Right renal pelvis (tissue), 4 donors: Measurements from ENCODE around the gene URM1. TPM values are rescaled to one million over a fixed set of nuclear protein-coding genes. Genes with fewer than 3 reads are reported as not detected.
"Not testable (repeated sequence)": the region's sequence is repeated elsewhere in the genome, so short reads cannot be mapped to it uniquely, and the experiment has no call there.

Experiments used
- DNase-seq, 4 donors: peaks; one replicate each; pipeline ENCODE4 v3.0.0-alpha.2; 2013; ENCODE audit warnings: low read depth in 4 of 4, low spot score in 3 of 4, missing footprints in 1 of 4
- polyA plus RNA-seq, 4 donors: library from polyadenylated mRNA; unstranded; fragments of 120-200 nt; gene quantifications; one replicate each; pipeline ENCODE4 v1.2.1, GENCODE V29; 2013; ENCODE audit not compliant: insufficient read length in 4 of 4

The URM1 gene
- polyA plus RNA-seq = 10 to 100 TPM; 52.0 to 65.8 (median 58.0) TPM

DNA sequence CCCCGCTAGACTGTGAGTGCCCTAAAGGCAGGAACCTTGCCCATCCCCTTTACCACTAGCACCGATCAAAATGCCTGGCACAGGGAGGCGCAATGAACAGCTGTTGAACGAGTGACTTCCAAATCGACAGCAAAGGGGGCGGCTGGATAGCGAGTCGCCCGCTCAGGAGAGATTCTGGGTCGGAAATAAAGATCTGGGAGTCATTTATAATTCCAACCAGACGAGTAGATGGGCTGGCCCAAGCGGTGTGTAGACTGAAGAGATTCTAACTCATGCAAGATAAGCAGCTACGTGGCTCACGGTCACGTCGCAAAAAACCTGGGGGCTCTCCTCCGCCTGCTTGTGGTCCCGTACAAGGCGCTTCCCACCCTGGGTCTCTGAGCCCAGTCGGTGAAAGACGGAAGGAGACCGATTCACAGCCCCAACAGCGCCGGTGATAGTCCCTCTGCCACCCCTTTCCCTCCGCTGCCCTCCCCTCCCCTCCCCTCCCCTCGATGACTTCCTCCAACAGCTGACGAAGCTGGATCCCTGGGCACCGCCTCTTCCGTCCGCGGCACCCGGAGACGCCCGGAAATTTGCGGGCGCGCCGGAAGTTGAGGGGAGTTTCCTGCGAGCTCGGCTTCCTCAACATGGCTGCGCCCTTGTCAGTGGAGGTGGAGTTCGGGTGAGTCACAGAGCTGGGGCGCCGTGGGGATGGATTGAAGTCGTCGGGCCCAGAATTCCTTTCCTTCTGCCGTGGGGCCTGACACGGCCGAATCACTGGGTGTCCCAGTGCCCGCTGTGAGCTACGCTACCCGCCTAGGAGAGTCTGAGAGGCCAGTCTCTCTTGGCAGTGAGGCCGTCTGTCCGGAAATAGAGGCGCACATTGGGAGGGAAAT lies at the start of gene URM1:
TSS of gene URM1 (plus strand) at position 623 of the 878 bp plus-strand sequence. CDS start at position 630, 7 bp downstream.
- DNase-seq = peak; percentile 92 to 94 (median 93)

DNA sequence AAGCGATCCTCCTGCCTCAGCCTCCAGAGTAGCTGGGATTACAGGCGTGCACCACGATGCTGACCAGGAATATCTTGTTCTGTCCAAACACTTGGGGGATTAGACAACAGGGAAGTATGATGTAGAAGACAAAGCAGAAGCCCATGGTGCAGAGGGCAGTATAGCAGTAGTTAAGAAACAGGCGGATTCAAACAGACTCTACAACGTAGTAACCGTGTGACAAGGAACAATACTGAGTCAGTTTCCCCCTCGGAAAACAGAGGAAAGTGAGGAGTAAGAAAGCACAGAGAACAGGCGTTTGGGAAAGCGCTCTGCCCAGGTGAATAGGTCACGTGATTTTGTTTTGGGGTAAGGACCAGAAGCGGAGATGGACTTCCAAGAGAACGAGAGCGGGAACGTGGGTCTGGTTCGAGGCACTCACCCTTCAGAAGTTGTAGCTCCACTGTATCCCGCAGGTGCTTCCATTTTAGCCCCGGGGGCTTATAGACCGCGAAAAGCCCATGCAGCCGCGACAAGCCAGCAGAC lies 49.2 kb upstream of the URM1 start:
- no peak for DNase-seq

DNA sequence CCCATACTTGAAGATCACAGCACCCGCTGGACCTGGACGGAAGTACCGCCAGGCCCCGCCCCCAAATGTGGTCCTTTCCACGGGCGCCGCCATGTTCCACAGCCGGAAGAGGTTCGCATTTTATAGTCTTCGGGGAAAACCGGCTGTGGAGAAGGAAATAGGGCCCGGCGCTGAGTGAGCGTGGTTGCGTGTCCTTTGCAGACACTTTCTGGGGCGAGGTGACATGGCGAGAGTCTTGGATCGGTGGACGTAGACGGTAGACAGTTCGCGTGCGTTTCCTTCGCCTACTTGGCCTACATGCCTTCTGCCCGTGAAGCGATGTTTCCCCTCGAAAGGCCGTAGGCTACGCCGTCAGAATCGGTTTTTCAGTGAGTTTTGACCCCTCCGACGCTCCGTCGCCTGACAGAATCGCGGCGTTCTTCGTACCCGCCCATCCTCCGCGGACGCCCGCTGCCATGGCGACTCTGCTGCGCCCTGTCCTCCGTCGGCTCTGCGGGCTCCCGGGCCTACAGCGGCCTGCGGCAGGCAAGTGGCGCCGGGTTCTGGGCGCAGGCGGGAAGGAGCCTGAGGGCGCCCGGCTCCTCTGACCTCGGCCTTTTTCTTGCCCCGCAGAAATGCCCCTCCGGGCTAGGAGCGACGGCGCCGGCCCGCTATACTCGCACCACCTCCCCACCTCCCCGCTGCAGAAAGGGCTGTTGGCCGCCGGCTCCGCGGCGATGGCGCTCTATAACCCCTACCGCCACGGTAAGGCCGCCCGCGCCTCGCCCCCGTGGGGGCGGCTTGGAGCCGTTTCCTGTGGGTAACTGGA lies 48.6 kb upstream of the URM1 start, which contains the start of the genes COQ4 and TRUB2:
TSS of gene COQ4 (plus strand) at position 436 of the 808 bp plus-strand sequence. CDS start at position 456, 20 bp downstream.
TSS of gene TRUB2 (minus strand) at position 44 of the 808 bp plus-strand sequence. CDS start at position 5, 39 bp downstream.
- peak; percentile 91 to 95 (median 92) for DNase-seq

DNA sequence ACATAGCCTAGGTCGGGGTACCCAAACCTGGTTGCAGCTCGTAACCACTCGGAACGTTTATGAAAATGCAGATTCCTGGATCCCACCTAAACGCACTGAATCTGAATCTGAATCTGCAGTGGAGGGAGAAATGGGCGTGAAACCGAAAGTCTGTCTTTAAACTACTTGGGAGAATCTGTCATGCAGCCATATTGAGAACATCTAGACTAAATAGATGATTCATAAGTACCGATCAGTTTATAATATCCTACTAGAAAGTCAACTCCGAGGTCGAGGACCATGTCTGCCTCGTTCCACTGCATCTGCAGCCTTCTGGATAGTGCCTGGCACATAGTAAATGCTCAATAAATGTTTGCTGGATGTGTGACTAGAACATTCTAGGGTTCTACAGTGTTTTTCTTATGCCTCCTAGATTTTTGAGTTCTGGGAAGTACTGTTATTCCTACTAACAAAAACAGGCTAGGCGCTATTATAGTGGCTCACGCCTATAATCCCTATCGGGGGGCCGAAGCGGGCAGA lies 47.9 kb upstream of the URM1 start:
- no peak for DNase-seq

DNA sequence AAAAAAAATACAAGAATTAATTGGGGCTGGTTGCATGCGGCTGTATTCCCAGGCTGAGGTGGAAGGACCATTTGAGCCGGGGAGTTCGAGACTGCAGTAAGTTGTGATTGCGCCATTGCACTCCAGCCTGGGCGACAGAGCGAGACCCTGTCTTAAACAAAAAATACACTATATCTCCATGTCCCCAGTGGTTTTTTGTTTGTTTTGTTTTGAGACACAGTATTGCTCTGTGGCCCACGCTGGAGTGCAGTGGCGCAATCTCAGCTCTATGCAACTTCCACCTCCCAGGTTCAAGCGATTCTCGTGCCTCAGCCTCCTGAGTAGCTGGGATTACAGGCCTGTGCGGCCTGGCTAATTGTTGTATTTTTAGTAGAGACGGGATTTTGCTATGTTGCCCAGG lies 47.4 kb upstream of the URM1 start:
- DNase-seq = no peak

DNA sequence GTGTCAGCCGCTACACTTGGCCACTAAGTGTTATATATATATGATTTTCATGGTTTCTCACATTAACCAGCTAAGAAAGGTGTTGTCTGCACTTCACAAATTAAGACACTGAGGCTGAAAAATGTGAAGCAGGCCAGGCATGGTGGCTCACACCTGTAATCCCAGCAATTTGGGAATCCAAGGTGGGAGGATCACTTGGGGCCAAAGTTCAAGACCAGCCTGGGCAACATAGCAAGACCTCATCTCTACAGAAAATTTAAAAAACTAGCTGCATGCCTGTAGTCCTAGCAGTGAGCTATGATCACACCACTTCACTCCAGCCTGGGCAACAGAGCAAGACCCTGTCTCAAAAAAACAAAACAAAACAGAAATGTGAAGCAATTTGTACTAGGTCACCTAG lies 46.8 kb upstream of the URM1 start:
- DNase-seq = no peak

DNA sequence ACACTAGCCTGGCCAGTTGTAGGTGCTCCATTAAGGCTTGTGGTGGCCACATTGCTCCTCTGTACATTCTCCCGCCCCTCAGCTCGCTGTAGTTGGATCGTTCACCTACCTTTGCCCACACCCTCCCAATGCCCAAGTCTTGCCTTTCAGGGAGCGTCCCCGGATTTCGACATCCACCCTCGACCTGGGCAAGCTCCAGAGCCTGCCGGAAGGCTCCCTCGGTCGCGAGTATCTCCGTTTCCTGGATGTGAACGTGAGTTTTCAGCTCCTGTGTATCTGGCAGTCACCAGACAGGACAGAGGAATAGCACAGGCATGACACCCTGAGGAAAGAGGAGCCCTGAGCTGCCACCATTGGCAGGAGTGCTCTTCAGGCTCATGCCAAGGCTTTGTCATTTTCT lies 45.5 kb upstream of the URM1 start:
- DNase-seq = no peak

DNA sequence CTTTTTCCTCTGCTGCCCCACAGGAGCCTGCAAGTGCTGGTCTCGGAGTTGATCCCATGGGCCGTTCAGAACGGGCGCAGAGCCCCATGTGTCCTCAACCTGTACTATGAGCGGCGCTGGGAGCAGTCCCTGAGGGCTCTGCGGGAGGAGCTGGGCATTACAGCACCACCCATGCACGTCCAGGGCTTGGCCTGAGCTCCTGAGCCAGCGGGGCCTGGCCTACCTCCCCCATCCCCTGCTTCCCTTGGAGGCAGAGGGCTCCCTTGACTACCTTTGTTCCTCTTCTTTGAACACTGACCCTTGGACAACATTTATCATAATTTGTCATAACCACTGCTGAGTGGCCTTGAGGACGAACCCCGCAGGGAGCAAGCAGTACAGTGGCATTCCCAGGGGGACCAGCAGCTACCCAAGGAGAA lies 37.7 kb upstream of the URM1 start:
- no peak for DNase-seq

DNA sequence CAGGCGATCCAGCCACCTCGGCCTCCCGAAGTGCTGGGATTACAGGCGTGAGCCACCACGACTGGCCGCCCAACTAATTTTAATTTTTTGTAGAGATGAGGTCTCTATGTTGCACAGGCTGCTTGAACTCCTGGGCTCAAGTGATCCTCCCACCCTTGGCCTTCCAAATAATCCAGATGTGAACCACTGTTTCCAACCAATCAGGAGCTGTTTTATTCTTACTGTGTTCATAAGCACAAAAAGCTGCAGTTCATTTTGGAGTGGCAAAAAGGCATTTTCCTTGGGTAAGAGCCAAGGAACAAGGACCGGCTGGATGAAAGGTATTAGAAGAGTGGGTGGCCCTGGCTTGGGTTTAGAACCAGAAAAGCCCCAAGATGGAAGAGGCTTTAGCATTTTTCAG lies 36.0 kb upstream of the URM1 start:
- no peak for DNase-seq

DNA sequence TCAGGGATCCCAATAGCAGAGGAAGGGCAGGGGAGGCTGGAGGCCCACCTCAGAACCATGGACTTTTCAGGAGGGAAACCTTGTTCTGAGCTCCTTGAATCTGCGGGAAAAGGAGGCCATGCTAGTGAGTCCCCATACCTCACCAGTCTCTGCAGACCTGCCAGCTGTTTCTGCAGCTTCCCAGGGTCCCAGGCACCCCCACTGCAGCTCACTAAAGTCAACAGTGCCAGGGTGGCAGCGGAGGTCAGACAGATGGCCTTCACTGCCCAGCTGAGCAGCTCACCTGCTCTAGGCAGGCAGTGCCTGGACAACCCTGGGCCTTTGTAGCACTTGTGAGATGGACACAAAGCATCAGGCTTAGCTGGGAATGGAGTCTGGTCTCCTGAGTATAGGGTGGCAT lies 35.3 kb upstream of the URM1 start:
- no peak for DNase-seq

DNA sequence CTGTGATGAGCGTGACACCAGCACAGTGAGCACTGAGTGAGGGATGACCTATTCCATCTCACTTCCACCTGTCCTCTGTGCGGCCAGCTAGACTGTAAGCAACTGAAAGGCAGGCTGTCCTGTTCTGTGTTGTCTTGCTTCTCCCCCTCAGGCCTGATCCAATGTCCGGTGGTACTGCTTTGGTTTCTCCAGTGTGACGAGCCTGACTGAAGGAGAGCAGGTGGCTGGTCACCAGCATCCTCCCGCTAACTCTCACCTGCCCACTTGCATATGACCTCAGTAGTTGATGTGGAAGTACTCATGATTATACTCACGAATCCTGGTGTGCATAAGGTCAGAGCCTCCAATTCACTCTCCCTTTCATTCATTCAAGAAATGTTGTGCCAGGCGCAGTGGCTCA lies 33.2 kb upstream of the URM1 start:
- DNase-seq = no peak

DNA sequence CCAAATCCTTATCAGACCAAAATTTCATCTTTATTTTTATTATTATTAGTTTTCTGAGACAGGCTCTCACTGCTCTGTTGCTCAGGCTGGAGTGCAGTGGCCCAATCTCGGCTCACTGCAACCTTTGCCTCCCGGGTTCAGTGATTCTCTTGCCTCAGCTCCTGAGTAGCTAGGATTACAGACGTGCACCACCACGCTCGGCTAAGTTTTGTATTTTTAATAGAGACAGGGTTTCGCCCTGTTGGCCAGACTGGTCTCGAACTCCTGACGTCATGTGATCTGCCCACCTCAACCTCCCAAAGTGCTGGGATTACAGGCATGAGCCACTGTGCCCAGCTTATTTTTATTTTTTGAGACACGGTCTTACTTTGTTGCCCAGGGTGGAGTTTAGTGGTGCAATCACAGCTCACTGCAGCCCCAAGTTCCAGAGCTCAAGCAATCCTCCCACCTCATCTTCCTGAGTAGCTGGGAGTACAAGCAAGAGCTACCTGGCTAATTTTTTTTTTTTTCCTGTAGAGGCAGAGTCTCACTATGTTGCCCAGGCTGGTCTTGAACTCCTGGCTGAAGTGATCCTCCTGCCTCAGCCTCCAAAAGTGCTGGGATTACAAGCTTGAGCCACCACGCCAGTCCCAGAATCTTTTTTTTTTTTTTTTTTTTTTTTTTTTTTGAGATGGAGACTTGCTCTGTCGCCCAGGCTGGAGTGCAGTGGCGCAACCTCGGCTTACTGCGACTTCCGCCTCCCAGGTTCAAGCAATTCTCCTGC lies 32.1 kb upstream of the URM1 start:
- not testable (repeated sequence) for DNase-seq

DNA sequence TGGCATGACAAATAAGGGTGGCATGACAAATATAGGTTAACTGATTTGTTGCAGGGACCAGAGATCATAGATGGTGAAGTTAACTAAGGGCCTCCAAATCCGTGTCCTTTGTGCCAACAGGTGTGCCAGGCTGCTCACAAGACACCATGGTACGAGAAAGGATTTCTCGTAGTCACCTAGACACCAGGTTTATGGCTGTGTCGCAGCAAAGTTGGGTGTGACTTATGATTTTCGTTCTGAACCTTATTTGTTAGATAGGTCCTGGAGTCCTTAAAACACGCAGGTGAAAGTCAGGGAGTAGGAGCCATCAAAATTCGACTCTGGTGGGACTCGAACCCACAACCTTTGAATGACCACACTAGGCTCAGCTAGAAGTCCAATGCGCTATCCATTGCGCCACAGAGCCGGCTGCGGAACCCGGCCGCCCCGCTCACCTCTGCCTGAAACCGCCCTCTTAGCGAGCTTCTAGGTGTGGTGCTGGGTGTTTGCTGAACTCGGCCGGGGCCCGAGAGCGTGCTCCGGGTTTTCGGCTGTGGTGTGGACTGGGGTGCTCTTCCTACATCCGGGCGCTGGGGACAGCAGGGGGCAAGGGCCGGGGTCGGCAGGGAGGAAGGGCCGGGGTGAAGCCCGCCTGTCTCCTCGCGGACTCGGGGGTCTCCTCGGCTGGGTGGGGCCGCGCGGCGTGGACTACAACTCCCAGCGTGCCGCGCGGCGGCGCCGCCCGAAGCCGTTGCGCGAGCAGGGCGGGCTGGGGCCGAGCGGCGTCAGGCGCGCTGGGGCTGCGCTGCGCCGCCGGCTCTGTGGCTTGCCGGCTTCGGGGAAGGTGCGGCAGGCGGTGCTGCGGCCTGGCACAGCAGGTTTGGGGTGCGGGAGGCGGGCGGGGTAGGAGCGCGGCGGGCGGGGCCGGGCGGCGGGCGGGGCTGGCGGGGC lies 31.1 kb upstream of the URM1 start, which contains the start of gene SLC27A4:
TSS of gene SLC27A4 (plus strand) at position 767 of the 930 bp plus-strand sequence. CDS start 2,606 bp downstream, outside the sequence.
- DNase-seq = peak in 2 of 4 donors; percentile 51 to 57

DNA sequence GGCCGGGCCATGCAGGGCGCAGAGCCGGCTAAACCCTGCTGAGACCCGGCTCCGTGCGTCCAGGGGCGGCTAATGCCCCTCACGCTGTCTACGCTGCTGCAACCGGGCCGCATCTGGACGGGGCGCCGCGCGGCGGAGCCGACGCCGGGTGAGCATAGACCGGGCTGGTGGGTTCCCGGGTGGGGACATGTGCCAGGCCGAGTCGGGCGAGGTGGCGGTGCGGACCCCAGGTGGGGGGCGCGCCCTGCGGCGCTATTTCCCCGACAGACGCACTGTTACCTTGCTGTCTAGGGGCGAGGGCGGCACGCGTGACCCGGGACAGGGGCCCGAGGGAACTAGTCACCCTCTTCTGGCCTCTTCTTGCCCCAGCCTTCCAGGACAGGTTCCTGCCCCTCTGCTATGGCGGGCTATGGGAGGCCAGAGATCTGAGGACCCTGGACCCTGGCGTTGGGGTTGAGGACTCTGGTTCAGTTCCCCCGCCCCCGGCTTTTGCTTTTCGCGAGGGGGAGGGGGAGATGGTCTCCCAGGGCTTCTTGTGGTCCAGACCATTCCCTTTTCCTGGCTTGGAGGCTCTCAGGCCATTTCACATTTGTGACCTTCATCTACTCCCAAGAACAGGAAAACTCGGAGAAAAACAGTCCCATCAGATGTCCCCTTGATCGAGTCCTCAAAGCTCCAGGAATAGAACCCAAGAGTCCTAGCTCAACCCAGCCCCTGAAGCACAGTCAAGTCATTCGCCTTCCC lies 30.3 kb upstream of the URM1 start:
- DNase-seq = no peak

DNA sequence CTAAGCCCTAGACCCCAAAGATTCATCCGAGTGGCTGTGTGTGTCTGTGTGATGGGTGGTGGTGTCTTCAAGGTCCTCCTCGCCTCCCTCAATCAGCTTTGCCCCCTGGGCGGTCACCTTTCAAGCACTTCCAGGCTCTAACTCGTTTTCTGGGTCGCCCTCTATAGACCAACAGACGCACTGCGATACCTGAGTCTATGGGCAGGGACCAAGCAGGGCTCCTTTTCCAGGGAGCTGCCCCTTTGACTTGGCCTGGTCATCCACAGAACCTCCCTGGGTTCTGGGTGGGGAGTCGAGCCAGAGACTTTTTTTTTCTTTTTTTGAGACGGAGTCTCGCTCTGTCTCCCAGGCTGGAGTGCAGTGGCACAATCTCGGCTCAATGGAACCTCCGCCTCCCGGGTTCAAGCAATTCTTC lies 29.7 kb upstream of the URM1 start:
- peak in 1 of 4 donors; percentile 29 for DNase-seq

DNA sequence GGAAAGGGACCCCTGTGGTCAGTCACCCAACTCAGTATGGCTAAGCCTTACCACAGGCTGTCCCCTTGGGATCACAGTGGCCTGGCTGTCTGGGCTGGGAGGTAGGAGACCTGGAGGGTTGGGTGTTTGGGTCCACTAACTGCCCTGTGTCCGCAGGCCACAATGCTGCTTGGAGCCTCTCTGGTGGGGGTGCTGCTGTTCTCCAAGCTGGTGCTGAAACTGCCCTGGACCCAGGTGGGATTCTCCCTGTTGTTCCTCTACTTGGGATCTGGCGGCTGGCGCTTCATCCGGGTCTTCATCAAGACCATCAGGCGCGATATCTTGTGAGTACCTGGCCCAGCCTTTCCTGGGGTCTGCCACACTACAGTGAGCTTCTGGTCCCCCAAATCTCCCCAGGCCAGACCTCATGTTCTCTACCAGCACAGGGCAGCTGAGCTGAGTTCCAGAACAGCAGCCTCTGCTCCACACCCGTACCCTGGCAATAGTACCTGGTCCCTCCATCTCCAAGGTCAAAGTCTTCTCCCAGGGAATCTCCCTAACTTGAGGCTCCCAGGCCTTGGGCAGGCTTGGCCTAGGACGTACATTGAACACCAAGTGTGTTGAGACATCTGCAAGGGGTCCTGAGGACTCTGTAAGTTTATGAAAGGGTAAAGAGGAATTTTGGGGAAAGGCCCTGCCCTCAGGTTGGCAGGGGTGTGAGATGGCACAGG lies 28.0 kb upstream of the URM1 start:
- no peak for DNase-seq

DNA sequence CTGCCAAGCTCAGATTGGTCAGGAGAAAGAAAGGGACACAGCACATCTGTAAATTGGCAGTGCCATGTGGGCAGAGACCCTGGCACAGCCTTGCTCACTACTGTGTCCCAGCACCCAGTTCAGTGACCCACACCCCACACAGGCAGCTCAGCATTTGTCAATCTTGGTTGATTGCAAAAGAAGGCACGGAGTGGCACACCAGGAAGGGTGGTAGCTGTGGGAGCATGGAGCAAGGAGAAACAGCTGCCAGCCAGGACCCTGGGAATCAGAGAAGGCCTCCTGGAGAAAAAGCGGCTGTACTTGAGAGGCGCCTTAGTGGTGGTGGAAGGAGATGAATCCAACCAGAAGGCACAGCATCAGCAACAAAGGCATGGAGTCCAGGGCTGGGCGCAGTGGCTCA lies 27.3 kb upstream of the URM1 start:
- no peak for DNase-seq
